ENCODE data around the gene OR6C68.

GRCh38 chr12:55443776-55444175 is 48.4 kb upstream of the OR6C68 start, which contains the start of gene OR6C2:
- no peak for TF ChIP-seq POLR2A (IDR thresholded peaks at IDR 0.05)
- no peak for TF ChIP-seq CTCF (IDR thresholded peaks at IDR 0.05 in 4 of 5, conservative IDR thresholded peaks at IDR 0.05 in 1 of 5)
